HG03575 (cell line): ENCODE data around the gene SETD1B.

Source experiments
- ATAC-seq: cut with Tn5 transposase; IDR thresholded peaks from one replicate; pipeline ENCODE4 v1.9.1; 2021; ENCODE audit not compliant: unreplicated experiment, insufficient number of reproducible peaks, low FRiP score; ENCODE audit errors: extremely low read depth

SETD1B gene

DNA sequence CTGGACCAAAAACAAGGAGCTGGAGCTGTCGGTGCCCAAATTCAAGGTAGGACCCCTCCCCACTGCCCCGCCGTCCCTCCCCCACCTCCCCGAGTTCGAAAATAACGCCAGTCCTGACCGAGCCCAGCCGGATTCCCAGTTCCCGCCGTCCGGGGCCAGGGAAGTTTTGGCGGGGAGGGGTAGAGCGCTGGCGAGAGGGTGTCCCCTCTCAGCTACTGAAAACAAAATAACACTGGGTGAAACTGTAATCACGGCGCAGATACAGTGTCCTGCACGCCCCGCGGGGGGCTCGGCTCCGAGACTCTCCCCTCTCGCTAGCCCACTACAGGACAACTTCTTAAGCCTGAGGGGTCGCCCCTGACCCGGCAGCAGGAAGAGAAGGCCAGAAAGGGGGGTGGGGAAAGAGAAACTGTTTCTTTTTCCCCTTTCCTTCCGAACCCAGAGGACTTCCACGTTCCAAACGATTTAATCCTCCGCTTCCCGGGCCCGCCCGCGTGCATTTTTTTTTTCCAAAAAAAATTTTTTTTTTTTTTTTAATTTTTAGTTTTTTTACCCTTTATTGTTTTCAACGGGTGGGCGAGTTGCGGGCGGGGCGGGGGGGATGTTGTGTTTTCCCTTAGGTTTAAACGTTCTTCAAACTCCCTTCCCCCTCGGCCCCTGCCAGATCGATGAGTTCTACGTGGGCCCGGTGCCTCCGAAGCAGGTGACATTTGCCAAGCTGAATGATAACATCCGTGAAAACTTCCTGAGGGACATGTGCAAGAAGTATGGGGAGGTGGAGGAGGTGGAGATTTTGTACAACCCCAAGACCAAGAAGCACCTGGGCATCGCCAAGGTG, 1.6 kb downstream of the SETD1B start:
- ATAC-seq: no peak

DNA sequence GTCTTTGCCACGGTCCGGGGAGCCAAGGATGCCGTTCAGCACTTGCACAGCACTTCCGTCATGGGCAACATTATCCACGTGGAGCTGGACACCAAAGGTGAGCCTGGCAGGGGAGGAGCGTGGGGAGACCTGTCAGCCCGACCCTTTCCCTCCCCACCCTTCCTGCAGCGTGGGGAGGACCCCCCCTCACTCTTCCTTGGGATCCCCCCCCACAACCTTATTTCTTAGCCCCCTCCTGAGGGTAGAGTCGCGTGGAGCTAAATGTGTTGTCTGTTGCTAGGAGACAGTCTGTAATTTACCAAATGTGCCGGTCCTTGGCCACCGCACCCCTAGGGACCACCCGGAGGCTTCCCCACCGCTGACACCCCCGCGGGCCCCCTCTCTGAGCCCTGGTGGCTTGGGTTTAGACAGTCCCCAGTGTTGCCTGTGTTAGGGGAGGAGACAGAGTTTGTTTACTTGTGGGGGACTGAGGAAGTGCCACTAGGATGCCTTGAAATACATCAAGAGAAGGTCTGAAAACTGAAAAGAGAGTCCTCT, 2.3 kb downstream of the SETD1B start:
- no peak for ATAC-seq

DNA sequence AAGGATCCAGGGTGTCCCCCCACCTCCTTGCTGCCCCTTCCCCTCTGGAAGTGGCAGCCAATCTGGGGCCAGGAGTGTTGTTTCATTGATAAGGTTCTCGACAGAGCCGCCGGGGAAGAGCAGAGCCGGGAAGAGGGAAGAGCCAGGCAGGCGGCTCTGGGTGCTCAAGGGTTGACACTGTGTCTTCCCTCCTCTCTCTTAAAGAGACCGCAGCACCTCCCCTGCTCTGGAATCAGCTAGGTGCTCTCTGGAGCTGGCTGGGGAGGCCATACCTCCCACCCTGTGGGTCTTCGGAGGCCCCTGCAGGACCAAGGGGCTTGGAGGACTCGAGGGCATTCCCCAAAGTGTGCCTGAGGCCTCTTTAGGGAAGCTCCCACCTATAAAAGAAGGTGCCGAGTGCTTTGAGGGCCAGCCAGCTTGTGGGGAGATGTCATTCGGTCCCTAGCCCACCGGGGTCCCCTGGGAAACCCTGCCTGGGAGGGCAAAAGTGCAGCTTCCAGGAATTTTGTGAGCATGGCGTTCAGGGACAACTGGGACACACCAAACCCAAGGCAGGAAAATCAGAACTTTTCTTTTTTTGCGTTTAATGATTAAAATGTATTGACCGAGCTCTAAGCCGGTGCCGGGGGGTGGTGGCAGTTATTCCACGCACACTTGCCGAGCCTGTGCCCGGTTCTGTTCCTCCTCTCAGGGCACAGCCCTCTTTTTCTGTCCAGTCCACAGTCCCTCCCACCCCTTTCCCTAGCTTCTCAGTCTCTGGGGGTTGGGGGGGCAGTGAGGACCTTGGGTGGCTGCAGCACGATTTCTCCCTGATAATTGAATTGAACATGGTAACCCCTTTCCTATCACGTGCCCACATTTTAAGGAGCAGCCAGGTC, 3.0 kb downstream of the SETD1B start:
- no peak for ATAC-seq

DNA sequence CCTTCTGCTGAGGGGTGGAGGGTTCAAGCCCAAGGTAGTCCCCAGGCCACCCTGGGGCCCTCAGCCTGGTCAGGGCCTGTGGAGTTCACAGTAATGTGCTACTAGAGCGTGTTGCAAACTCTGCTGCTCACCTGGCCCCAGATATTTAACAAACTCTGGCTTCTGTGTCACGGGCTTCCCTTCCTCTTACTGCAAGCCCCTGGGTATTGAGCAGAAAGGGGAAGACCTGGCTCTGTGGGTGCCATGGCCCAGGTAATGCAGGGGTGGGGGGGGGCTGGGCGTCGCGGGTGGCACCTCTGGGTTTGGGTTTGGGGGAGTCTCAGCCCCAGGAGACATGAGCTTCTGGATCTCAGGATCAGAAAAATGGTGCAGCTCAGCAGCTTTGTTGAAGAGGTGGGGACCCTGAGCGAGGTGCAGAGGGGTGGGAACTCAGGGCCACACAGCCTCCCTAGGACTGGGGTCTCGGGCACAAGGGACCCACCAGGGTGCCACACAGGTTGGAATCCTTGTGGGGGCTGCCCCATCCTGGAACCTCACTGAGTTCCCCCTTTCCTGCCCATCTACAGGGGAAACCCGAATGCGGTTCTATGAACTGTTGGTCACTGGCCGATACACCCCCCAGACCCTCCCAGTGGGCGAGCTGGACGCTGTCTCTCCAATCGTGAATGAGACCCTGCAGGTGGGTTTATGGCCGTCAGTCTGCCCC, 4.0 kb downstream of the SETD1B start:
- no peak for ATAC-seq

DNA sequence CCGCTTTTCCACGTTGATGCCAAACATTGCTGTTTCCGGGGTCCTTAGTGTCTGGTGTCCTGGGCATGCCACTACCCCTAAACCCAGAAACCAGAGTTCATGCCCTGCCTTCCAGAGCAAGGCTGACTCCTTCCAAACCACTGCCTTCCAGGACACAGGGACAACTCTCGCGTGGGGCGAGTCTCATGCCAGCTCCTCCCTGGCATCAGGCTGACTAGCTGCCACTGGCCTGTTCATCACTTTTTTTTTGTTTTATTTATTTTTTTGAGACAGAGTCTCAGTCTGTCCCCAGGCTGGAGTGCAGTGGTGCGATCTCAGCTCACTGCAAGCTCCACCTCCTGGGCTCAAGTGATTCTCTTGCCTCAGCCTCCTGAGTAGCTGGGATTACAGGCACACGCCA, 4.8 kb downstream of the SETD1B start:
- no peak for ATAC-seq

DNA sequence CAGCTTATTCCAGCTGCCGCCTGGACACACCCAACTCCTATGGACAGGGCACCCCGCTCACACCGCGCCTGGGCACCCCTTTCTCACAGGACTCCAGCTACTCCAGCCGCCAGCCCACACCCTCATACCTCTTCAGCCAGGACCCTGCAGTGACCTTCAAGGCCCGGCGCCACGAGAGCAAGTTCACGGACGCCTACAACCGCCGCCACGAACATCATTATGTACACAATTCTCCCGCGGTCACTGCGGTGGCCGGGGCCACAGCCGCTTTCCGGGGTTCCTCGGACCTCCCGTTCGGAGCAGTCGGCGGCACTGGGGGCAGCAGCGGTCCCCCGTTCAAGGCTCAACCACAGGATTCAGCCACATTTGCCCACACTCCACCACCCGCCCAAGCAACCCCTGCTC, 5.9 kb downstream of the SETD1B start:
- no peak for ATAC-seq

DNA sequence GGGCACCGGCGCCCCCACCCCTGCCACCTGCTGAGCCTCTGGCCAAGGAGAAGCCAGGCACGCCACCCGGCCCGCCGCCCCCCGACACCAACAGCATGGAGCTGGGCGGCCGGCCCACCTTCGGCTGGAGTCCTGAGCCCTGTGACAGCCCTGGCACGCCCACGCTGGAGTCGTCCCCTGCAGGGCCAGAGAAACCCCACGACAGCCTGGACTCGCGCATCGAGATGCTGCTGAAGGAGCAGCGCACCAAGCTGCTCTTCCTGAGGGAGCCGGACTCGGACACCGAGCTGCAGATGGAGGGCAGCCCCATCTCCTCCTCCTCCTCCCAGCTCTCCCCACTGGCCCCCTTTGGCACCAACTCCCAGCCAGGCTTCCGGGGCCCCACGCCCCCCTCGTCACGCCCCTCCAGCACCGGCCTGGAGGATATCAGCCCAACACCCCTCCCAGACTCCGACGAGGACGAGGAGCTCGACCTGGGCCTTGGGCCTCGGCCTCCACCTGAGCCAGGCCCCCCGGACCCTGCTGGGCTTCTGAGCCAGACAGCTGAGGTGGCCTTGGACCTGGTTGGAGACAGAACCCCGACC, 6.5 kb downstream of the SETD1B start:
- ATAC-seq: no peak

DNA sequence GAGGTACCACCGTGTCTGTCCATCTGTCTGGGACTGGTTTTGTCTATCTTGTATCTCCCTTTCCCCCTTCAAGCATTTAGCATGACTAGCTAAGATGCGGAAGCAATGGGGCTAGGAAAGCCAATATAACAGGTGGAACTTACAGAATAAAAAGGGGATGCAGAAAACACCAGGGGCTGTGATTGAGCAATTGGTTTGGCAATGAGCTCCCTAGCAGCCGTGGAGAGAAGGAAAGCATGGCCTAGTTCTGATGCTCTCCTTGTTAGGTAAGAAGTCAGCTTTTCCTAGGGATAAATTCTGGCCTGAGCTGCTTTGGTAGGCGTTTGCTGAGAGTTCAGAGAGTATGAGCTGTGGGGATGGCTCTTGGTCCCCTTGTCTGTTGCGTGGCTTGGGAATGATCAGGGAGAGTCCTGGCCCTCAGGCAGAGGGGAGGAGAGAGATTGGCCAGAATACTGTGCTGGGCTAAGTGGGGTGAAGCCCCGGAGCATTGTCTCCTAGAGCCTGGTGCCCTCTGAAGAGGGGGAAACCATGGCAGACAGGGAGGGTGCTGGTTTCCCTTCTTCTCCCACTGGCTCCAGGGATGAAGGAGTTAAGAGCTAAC, 7.1 kb downstream of the SETD1B start:
- no peak for ATAC-seq

DNA sequence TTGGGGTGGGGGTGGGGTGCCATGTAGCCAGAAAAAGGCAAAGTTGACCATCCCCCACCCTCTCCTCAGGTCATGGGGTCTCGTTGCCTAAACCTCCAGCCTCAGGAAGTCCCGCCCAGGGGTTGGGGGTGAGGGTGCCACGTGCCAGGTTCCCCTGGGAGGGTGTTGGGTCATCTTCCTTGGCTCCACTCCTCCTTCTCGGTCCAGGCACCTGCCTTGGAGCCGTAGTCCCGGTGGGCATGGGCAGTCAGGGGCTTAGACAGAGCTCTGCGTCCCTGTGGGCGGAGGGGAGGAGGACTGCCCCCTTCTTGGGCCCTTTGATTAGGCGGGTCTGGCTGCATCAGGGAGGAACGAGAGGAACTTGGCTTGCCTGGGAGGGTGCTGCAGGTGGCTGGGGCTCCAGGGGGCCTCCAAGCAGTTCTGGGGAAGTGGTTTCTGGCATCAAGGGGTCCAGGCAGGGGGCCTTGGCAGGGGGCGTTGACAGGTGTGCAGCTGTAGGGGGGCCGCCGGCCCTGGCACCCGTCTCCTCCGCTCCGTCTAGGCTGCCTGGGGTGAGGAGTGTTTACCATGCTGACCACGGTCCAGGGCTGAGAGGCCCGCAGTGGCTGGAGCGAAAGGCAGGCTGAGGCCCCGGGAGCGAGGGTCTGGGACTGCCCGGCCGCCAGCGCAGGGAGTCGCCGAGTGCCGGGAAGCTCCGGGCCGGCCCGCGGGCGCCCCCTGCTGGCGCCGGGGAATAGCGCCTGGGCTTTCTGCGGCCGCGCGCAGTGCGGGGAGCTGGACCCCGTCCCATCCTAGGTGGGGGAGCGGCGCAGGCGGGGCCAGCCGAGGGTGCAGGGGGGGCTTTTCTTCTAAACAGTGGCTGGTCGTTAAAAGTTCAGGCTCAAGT, 7.9 kb downstream of the SETD1B start:
- ATAC-seq: no peak

DNA sequence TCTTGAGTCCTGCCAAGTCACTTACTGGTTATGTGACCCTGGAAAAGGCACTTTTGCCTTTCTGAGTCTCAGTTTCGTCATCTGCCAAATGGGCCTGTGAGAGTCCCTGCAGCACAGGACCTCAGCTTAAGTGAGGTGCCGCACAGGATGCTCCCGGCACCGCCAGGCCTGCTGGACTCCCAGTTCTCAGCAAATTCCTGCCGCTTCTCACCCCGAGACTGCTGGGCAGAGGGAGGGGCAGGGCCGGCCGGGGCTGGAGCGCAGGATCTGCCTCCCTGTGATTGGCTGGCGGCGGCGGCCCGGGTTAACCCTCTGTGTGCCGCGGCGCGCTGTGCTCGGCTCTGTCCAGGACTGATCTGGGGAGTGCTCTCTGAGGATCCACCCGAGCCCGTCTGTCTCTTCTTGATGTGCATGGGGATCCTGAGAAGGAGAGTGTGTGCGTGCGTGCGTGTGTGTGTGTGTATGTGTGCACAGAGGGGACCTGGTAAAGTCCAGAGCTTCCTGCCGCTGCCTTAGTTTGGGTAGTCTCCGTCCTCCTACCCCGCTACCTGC, 8.6 kb downstream of the SETD1B start:
- no peak for ATAC-seq

DNA sequence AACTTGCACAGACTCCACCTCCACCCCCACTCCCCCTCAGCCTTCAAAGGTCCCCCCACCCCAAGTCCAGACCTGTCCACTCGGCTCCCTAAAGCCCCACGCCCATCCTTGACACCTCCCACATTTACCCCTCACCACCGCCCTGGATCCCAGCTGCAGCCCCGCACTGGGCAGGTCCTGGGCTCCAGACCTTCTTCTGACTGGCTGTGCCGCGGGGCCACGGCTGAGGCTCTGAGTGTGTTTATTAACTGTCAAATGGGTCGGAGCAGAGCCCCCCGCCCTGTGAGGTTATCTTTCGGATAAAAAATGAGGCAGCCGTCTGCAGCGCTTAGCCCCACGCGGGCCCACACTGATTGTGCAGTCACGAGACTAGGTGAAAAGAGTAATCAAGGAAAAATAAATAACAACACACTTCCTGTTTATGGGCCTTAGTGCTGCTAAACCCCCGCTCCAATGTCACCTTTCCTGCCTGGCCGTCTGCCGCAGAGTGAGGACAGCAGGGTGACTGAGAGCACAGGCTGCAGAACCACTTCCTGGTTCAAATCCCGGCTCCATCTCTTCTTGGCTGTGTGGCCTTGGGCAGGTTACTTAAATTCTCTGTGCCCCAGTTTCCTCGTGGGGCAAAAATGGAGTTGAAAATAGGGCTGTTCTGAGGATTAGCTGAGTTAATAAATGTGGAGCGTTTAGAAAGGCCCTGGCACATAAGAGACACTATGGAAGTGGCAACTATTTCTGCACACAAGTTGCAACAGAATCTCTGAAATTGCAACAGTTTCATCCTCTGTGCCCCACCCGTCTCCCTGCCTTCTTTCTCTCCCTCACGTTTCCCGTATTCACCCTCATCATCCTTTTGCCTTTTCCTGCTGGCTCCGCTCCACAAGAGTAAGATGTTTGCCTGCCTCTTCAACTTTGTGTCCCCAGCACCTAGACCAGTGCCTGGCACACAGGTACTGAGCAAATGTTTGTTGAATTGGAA, 9.4 kb downstream of the SETD1B start:
- no peak for ATAC-seq

DNA sequence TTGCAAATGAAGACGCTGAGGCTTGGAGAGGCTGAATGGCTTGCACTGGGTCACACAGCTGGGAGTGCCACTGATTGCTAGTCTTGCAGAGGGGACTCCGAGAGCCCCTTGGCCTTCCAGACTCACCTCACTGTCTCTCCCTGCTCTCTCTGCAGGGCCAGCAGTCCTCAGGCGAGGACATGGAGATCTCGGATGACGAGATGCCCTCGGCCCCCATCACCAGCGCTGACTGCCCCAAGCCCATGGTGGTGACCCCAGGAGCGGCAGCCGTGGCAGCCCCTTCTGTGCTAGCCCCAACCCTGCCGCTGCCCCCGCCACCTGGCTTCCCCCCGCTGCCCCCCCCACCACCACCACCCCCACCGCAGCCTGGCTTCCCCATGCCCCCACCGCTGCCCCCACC, 10.1 kb downstream of the SETD1B start:
- no peak for ATAC-seq

DNA sequence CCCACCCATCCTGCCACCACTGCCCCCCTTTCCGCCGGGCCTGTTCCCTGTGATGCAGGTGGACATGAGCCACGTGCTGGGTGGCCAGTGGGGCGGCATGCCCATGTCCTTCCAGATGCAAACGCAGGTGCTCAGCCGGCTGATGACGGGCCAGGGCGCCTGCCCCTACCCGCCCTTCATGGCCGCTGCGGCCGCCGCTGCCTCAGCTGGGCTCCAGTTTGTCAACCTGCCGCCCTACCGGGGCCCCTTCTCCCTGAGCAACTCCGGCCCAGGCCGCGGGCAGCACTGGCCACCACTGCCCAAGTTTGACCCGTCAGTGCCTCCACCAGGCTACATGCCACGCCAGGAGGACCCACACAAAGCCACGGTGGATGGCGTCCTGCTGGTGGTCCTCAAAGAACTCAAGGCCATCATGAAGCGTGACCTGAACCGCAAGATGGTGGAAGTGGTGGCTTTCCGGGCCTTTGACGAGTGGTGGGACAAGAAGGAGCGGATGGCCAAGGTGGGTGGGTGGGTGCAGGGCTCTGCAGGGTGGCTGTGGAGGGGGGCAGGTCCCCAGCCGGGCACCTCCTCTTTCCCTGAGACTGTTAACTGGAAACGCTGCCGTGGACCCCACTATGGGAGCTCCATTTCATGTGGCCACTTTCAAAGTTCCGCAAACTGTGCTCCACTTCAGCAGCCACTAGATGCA, 10.8 kb downstream of the SETD1B start:
- no peak for ATAC-seq

DNA sequence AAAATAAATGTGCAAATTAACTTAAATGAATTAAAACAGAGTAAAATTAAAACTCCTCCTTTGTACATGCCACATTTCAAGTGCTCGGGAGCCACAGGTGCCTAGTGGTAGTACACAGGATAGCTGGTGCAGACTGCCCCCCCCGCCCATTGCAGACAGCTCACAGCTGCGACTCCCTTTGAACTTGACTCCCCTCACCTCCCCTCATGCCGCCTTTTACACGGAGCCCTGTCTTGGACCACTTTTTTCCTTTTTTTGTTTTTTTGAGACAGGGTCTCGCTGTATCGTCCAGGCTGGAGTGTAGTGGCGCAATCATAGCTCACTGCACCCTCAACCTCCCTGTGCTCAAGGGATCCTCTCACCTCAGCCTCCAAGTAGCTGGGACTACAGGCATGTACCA, 11.5 kb downstream of the SETD1B start:
- ATAC-seq: no peak

DNA sequence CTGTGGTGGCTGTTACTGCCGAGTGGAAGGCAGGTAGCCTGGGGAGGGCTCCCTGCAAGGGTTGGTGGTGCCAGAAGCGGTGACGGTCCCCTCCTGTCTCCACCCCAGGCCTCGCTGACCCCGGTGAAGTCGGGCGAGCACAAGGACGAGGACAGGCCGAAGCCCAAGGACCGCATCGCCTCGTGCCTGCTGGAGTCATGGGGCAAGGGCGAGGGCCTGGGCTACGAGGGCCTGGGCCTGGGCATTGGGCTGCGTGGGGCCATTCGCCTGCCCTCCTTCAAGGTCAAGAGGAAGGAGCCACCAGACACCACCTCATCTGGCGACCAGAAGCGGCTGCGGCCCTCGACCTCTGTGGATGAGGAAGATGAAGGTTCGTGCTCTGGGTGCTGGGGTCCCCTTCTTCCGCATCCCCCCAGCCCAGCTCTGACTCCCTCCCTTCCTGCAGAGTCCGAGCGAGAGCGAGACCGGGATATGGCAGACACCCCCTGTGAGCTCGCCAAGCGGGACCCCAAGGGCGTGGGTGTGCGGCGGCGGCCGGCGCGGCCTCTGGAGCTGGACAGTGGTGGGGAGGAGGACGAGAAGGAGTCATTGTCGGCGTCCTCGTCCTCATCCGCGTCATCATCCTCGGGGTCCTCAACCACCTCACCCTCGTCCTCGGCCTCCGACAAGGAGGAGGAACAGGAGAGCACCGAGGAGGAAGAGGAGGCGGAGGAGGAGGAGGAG, 13.3 kb downstream of the SETD1B start:
- ATAC-seq: no peak
